ENCODE results near the gene IPMK.

IPMK gene

DNA sequence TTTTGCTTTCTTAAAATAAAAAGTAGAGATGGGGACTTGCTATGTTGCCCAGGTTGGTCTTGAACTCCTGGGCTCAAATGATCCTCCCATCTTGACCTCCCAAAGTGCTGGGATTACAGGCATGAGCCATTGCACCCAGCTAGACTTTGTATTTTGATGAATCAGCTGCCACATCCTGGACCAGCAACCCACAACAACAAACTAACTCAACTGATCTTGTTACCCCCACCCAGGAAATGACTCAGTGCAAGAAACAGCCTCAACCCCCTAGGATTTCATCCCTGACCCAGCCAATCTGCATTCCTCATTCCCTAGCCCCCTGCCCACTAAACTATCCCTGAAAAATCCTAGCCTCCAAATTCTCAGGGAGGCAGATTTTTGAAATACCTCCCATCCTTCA is 123.8 kb downstream of the IPMK start:
- no peak for TF ChIP-seq ZFX (IDR thresholded peaks at IDR 0.05)
- TF ChIP-seq, protein P1, sequence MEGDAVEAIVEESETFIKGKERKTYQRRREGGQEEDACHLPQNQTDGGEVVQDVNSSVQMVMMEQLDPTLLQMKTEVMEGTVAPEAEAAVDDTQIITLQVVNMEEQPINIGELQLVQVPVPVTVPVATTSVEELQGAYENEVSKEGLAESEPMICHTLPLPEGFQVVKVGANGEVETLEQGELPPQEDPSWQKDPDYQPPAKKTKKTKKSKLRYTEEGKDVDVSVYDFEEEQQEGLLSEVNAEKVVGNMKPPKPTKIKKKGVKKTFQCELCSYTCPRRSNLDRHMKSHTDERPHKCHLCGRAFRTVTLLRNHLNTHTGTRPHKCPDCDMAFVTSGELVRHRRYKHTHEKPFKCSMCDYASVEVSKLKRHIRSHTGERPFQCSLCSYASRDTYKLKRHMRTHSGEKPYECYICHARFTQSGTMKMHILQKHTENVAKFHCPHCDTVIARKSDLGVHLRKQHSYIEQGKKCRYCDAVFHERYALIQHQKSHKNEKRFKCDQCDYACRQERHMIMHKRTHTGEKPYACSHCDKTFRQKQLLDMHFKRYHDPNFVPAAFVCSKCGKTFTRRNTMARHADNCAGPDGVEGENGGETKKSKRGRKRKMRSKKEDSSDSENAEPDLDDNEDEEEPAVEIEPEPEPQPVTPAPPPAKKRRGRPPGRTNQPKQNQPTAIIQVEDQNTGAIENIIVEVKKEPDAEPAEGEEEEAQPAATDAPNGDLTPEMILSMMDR (conservative IDR thresholded peaks at IDR 0.05) = no peak

More for the DNA sequence above, 123.8 kb downstream of the IPMK start:
- H3K27ac ChIP-seq = no peak overlapping the region

Data from C4-2B (cell line).